Activated gamma-delta T cell treated with anti-CD3 and anti-CD28 coated beads, Interleukin-2, amount 50 U/mL, for 16 hours (primary cell): ENCODE data around the gene PSMG2.

Source experiments
- DNase-seq: peaks from one replicate; pipeline ENCODE4 v3.0.0-alpha.2; 2020; ENCODE audit warnings: low read depth

Gene PSMG2

GRCh38 chr18:12766986-12767433 is 64.2 kb downstream of the PSMG2 start:
- no peak for DNase-seq

- no peak for DNase-seq
These were observed 64.8 kb downstream of the PSMG2 start for GRCh38 chr18:12767580-12768155.

- DNase-seq = no peak
These were observed 65.8 kb downstream of the PSMG2 start for GRCh38 chr18:12768625-12769024.

- DNase-seq = no peak
These were observed 66.3 kb downstream of the PSMG2 start for GRCh38 chr18:12769136-12769535.

- no peak for DNase-seq
These were observed 67.0 kb downstream of the PSMG2 start for GRCh38 chr18:12769644-12770440.

GRCh38 chr18:12770469-12771219 is 67.8 kb downstream of the PSMG2 start:
- DNase-seq = no peak

GRCh38 chr18:12772111-12772510 is 69.3 kb downstream of the PSMG2 start:
- no peak for DNase-seq

- no peak for DNase-seq
These were observed 70.5 kb downstream of the PSMG2 start for GRCh38 chr18:12773369-12773768.

GRCh38 chr18:12774982-12775381 is 72.1 kb downstream of the PSMG2 start:
- DNase-seq = no peak
